Neural crest cell (in vitro differentiated cells): ENCODE measurements around the gene SPDYE2B. TPM values are rescaled to one million over a fixed set of nuclear protein-coding genes. Genes with fewer than 3 reads are reported as not detected.
"Not testable (repeated sequence)": the region's sequence is repeated elsewhere in the genome, so short reads cannot be mapped to it uniquely, and the experiment has no call there.

Experiments
- DNase-seq: peaks from one replicate; pipeline ENCODE4 v3.0.0; 2021; ENCODE audit warnings: low read depth, mixed read lengths, low spot score
- H3K27ac Mint-ChIP-seq: one replicate; pipeline ENCODE4 v1.8.0; 2021; ENCODE audit warnings: mild to moderate bottlenecking, mixed read lengths; ENCODE audit not compliant: unreplicated experiment
- H3K27me3 Mint-ChIP-seq: 2 replicates; pipeline ENCODE4 v1.8.0; 2021; ENCODE audit warnings: low read depth, mild to moderate bottlenecking, mixed read lengths
- H3K36me3 Mint-ChIP-seq: 2 replicates; pipeline ENCODE4 v1.8.0; 2021; ENCODE audit warnings: low read depth, mild to moderate bottlenecking, mixed read lengths
- H3K4me1 Mint-ChIP-seq: 2 replicates; pipeline ENCODE4 v1.8.0; 2021; ENCODE audit warnings: mixed read lengths
- H3K4me3 Mint-ChIP-seq: one replicate; pipeline ENCODE4 v1.8.0; 2021; ENCODE audit warnings: mild to moderate bottlenecking, mixed read lengths
- H3K9me3 Mint-ChIP-seq: 2 replicates; pipeline ENCODE4 v1.8.0; 2021; ENCODE audit warnings: mixed read lengths
- CTCF ChIP-seq: fragments of 200-600 bp; sonication (generic); conservative IDR thresholded peaks from 2 replicates; pipeline ENCODE4 v1.5.0; 2021; ENCODE audit warnings: antibody characterized with exemption, mild to moderate bottlenecking
- total RNA-seq: library from RNA; stranded (reverse); gene quantifications from 2 replicates; pipeline ENCODE4 v1.2.1, GENCODE V29; 2021

Gene SPDYE2B
- total RNA-seq, 1 donor from 2014 or later, result not detected

GRCh38 chr7:102671166-102671955, 21.2 kb downstream of the SPDYE2B start, which contains the start of gene POLR2J2:
Gene POLR2J2, minus strand, starts transcription at chr7:102671663. Its CDS starts 62 bp downstream, at chr7:102671601.
- peak within 1 kb of the TSS; percentile 90 for H3K4me3 Mint-ChIP-seq
- peak; percentile 83 for DNase-seq
- H3K9me3 Mint-ChIP-seq, H3K27me3 Mint-ChIP-seq, H3K27ac Mint-ChIP-seq, H3K36me3 Mint-ChIP-seq, H3K4me1 Mint-ChIP-seq: not testable (repeated sequence)
- peak; percentile 32 for TF ChIP-seq CTCF

- not testable (repeated sequence) for DNase-seq, H3K36me3 Mint-ChIP-seq, H3K4me1 Mint-ChIP-seq, H3K27me3 Mint-ChIP-seq, H3K4me3 Mint-ChIP-seq, H3K27ac Mint-ChIP-seq, H3K9me3 Mint-ChIP-seq
Observed at GRCh38 chr7:102671956-102672307, 21.8 kb downstream of the SPDYE2B start.

GRCh38 chr7:102673447-102674067, 23.4 kb downstream of the SPDYE2B start:
- not testable (repeated sequence) for H3K9me3 Mint-ChIP-seq, H3K36me3 Mint-ChIP-seq, DNase-seq, H3K4me3 Mint-ChIP-seq, H3K27me3 Mint-ChIP-seq, H3K4me1 Mint-ChIP-seq, H3K27ac Mint-ChIP-seq

GRCh38 chr7:102675545-102675944, 25.4 kb downstream of the SPDYE2B start:
- not testable (repeated sequence) for H3K9me3 Mint-ChIP-seq, H3K4me1 Mint-ChIP-seq, H3K4me3 Mint-ChIP-seq, H3K36me3 Mint-ChIP-seq, H3K27me3 Mint-ChIP-seq, H3K27ac Mint-ChIP-seq, DNase-seq

- not testable (repeated sequence) for H3K9me3 Mint-ChIP-seq, H3K27ac Mint-ChIP-seq, H3K4me3 Mint-ChIP-seq, H3K27me3 Mint-ChIP-seq, H3K4me1 Mint-ChIP-seq, DNase-seq, H3K36me3 Mint-ChIP-seq
Observed at GRCh38 chr7:102680780-102681179, 30.7 kb downstream of the SPDYE2B start.

- not testable (repeated sequence) for H3K4me1 Mint-ChIP-seq, H3K27me3 Mint-ChIP-seq, H3K27ac Mint-ChIP-seq, DNase-seq, H3K4me3 Mint-ChIP-seq, H3K9me3 Mint-ChIP-seq, H3K36me3 Mint-ChIP-seq
Observed at GRCh38 chr7:102682560-102682959, 32.4 kb downstream of the SPDYE2B start.

- not testable (repeated sequence) for H3K36me3 Mint-ChIP-seq, DNase-seq, H3K4me3 Mint-ChIP-seq, H3K9me3 Mint-ChIP-seq, H3K4me1 Mint-ChIP-seq, H3K27ac Mint-ChIP-seq
- peaks cover 22% of the 10 kb centered on the region for H3K27me3 Mint-ChIP-seq
Observed at GRCh38 chr7:102688299-102689036, 38.3 kb downstream of the SPDYE2B start.

- peaks cover 34% of the 10 kb centered on the region for H3K27me3 Mint-ChIP-seq
- not testable (repeated sequence) for DNase-seq, H3K27ac Mint-ChIP-seq, H3K36me3 Mint-ChIP-seq, H3K9me3 Mint-ChIP-seq, H3K4me3 Mint-ChIP-seq, H3K4me1 Mint-ChIP-seq
Observed at GRCh38 chr7:102689436-102690282, 39.5 kb downstream of the SPDYE2B start.

- not testable (repeated sequence) for H3K4me1 Mint-ChIP-seq, H3K9me3 Mint-ChIP-seq, DNase-seq, H3K4me3 Mint-ChIP-seq, H3K27ac Mint-ChIP-seq, H3K36me3 Mint-ChIP-seq
- peaks cover 37% of the 10 kb centered on the region for H3K27me3 Mint-ChIP-seq
Observed at GRCh38 chr7:102690602-102691001, 40.5 kb downstream of the SPDYE2B start.

GRCh38 chr7:102694008-102694407, 43.9 kb downstream of the SPDYE2B start:
- not testable (repeated sequence) for H3K27ac Mint-ChIP-seq, DNase-seq, H3K36me3 Mint-ChIP-seq, H3K9me3 Mint-ChIP-seq, H3K4me3 Mint-ChIP-seq, H3K4me1 Mint-ChIP-seq
- H3K27me3 Mint-ChIP-seq, result peaks cover 43% of the 10 kb centered on the region

GRCh38 chr7:102695033-102695552, 45.0 kb downstream of the SPDYE2B start:
- H3K27ac Mint-ChIP-seq, H3K4me3 Mint-ChIP-seq, H3K36me3 Mint-ChIP-seq, H3K9me3 Mint-ChIP-seq, DNase-seq, H3K4me1 Mint-ChIP-seq: not testable (repeated sequence)
- peaks cover 53% of the 10 kb centered on the region for H3K27me3 Mint-ChIP-seq
